Measurements from ENCODE around the gene IRX4.

Gene IRX4

DNA sequence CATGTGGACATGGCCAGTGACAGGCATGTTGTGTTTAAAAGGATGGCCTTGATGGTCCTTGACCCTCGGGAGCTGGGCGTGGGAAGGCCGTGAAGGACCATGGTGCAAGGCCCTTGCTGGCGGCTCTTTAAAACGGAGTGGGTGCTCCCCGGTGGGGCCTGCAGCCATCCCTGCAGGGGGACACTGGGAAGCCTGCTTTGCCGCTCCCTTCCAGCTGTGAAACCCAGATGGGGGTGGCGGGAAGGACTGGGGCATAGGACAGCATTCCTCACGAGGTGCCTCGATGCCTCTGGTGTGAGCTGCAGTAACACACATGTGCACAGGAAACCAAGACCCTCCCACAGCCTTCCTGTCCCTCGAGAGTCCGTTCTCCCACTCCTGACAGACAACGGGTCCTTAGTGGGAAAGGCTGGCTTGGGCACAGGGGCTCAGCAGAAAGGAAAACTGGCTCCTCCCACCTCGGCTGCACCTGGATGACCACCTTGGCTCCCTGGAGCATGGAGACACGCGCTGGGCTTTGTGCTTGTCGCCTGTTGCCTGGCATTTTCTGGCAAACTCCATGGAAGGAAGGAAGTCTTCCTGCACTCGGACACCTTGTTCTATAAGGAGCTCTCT, 30.3 kb upstream of the IRX4 start:
- no peak for DNase-seq

DNA sequence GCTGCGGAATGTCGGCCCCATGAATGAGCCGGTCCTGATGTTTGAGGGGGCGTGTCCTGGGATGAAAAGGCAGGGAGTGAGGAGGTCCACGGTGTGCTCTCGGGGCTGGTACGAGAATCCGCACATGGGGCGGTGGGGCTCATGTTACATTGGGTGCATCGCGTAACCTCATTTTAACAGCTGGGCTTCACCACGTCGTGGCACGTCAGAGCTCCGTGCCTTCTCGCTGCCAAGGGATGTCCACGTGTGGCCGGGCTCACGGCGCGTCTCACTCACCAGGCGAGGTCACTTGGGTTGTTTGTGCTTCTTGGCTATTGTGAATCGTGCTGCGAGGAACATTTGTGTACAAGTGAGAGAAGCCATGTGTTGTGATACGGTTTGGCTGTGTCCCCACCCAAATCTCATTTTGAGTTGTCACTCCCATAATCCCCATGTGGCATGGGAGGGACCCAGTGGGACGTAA, 29.1 kb upstream of the IRX4 start:
- no peak for DNase-seq

DNA sequence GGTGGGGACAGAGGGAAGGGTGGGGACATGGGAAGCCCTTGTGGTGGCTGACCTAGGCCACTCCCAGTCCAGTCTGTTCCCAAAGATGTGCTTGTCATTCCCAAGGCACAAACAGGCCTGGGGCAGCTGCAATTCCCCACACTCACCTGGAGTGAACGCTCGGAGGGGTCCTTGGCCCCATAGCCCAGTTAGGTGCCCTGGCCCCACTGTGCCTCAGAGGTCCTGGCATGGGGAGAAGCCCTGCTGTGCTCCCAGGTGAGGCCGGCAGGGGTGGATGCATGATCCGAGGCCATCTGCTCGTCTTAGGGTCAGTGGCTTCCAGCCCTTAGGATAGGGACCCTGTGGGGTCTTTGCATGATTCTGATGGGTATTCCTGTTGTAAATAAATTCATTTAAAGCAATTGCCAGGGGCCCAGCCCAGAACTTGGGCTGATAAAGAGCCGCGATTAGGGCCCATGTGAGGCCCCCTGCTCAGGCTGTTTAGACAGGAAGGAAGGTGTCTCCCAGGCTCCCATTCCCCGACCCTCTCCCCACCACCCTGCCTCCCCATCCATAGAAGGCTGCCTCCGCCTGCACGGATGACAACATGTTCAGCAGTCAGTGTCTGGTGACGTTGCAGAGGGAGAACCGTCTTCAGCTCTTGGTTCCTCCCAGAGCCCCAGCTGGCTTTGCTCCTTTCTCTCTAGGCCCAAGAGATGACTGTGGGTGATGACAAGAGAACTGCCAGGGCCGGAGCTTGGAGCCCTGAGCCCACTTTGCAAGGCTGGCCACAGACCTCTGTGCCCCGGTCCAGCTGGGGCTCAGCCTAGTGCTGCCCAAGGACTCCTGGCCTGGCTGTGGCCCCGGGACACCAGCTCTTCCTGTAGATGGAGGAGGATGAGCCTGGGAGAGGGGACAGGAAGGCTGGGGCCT, 28.4 kb upstream of the IRX4 start:
- DNase-seq = no peak

DNA sequence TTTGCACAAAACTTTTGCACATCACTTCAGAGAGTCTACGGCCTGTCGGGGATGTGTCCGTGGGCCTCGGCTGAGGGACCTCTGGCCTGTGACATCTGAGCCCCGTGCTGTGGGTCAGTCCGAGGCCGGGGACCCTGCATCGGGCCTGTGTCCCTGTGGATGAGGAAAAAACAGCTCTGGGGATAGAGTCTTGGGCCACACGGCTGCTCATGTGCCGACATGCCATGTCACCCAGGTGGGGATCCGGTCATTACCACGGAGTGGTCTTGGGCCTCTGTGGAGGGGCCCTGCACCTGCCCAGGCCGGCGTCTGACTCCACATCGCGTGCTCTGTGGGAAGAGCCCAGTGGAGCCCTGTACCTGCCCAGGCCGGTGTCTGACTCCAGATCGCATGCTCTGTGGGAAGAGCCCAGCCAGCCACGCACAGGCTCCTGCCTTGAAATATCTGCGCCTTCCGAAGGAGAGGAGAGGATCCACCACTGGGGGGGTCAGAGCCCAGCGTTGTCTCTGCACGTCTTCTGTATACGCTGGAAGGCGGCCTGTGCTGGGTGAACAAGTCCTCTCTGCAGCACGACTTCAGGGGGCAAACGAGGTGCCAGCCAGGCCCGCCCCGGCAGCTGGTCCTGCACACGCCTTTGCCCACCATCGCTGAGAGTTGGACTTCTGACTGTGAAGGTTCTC, 27.5 kb upstream of the IRX4 start:
- DNase-seq = no peak

DNA sequence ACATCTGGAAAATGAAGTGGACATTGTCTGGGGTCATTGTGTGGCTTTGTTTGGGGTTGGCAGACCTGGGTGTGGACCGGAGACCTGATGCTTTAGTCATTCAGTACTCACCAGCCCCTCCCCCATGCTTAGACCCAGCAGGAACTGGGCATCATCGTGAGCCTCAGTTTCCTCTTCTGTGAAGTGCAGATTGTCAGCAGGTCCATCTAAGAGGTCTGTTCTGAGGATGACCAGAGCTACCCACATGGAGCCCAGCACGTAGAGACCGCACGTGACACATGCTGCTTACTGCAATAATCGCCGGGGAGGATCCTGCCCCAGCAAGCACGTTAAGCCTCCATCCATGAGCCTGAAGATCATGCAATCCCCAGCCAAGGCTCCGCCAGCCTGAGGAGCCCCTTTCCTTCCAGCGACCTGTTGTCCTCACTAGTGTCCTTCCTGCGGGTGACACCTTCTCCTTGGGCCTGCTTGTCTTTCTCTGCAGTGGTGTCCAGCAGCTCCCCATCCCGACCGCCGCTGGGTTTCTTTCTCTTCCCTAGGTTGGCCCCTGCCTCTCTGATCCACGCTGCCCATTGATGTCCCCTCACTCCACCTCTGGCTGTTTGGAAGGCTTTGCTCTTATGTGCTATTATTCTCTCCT, 26.7 kb upstream of the IRX4 start:
- DNase-seq = no peak

DNA sequence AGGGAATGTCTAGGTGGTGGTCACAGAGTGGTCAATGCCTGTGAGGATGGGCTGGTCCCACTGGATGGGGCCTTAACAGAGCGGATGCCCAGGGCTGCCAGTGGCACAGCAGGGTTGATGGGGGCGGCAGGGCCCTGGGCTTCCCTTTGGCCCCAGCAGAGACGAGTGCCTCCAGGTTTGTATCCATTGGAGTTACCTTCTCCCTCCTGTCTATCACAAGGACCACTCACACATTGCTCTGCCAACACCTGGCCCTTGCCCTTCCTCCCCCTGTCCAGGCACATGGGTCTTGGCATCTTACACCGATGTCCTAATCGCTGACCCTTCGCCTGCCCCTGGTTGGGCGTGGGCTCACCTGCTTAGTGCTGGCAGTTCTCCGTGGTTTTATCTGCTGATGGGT, 26.2 kb upstream of the IRX4 start:
- no peak for DNase-seq

DNA sequence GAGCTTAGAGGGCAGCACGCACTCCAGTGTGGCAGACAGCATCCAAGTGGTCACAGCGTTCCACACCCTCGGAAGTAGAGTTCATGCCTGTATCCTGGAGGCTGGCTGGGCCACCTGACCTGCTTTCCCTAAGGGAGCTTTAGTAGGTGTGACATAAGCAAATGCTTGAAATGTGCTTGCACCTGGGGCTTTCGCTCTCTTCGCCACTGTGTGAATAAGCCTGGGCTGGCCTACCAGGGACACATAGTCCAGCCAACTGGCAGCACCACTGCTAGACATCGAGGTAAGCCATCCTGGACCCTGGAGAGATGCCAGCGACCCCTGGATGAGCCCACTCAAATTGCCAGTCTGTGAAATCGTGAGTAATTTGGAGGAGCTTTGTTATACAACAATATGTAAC, 24.9 kb upstream of the IRX4 start:
- DNase-seq = no peak

DNA sequence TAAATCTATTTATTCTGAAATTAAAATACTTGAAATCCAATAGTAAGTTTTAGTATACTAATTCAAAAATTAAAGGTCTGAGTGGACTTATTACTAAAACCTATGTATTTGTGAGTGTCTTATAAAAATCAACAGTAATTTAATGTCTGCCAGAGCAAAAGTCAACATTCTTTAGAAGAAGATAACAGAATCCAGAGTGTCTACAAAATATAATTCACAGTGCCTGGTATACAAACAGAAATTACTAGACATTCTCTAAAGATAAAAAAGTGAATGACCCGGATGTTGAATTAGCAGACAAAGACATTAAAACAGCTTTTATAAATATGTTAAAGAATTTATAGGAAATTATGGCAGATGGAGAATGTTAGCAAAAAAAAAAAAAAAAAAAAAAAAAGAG, 22.4 kb upstream of the IRX4 start:
- no peak for DNase-seq

DNA sequence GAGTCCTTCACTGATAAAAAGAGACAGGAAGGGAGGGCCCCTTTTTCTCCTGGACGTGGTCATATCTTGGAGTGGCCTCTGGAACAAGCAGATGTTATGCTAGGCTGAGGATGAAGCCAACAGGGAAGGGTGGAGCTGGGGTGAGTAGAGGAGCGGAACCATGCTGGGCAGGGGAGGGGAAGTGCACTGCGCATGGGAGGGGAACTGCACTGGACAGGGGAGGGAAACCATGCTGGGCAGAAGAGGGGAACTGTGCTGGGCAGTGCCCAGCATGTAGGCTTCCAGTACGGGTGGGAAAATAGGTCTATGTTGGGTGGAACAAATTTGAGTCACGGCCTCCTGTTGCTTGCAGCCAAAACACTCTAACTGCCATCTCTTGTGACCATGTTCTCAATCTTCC, 19.3 kb upstream of the IRX4 start:
- DNase-seq = no peak

DNA sequence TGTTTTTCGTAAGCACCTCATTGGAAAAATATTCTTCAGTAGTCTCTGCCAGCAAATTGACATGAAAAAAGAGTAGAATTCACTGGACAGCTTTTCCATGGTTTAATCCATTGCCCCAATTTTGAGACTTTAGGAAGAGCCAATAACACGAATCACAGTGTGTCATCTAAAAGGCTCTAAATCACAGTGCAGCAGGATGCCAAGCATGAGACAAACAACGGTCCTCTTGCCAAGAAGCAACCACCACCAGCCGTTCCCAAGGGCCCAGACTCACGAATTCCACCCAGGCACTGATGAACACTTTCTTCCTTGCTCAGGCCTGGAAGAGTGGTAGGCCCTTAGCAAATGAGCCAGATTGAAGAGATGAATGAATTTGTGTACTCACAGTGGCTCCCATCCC, 18.3 kb upstream of the IRX4 start:
- peak; percentile 61 for DNase-seq

DNA sequence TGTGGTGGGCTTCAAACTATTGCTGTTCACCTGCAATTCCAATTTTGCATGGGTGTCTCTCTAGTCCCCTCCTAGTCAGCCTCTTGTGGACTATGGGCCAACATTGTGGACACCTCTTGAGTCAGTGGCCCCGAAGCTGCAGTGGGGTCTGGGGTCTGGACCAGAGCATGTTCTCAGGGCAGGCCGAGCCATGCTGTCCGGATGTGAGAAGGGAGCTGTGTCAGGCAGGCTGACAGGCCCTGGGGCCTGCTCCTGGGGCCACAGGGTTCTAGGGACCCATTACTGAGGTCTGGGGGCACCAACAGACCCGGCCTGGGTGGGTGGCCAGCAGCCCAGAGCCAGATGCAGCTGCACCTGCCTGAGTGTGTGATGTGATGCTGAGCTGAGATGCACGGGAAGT, 16.5 kb upstream of the IRX4 start:
- no peak for DNase-seq

DNA sequence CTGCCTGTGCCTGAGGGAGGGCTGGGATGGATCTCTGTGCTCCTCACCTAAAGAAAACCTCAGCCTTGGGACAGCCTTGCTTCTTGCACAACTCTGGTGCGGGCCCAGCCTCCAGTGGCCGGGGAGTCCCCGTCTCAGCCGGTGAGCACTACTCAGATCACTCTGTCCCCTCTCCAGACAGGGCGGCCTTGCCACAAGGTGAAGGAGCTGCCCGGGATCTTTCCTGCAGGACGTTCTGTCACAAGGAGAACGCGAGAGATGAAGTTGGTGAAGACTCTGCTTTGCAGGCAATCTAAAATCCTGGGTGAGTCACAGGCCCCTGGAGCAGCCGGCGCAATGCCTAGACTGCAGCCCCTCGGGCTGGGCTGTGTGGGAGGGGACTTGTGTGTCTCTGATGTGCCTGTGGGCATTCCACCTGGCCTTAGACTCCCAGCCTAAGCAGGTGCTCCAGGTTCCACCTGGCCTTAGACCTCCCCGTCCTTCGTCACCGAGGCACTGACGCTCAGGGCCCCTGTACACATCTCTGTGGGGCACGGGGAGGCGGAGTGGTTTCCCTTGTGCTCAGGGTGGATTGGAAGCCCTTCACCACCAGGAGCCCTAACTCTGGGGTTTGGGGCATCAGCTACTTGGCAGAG, 15.2 kb upstream of the IRX4 start:
- no peak for DNase-seq

DNA sequence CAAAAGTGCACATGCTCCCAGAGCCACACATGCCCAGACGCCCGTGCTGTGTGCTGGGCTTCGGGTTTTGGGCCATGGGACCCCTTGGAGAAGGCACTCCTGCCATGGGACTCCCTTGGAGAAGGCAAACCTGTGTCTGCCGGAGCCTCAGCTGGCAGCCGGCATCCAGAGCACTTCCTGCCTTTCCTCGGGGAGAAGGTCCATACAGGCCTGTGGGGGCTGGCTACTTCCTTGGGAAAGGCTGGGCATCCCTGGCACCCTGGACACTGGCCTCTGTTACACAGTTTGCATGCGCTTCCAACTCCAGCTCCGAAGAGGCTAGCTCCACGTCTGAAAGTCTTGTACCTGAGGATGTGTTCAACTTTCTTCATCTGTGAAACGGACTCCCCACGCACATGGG, 14.7 kb upstream of the IRX4 start:
- DNase-seq = no peak

DNA sequence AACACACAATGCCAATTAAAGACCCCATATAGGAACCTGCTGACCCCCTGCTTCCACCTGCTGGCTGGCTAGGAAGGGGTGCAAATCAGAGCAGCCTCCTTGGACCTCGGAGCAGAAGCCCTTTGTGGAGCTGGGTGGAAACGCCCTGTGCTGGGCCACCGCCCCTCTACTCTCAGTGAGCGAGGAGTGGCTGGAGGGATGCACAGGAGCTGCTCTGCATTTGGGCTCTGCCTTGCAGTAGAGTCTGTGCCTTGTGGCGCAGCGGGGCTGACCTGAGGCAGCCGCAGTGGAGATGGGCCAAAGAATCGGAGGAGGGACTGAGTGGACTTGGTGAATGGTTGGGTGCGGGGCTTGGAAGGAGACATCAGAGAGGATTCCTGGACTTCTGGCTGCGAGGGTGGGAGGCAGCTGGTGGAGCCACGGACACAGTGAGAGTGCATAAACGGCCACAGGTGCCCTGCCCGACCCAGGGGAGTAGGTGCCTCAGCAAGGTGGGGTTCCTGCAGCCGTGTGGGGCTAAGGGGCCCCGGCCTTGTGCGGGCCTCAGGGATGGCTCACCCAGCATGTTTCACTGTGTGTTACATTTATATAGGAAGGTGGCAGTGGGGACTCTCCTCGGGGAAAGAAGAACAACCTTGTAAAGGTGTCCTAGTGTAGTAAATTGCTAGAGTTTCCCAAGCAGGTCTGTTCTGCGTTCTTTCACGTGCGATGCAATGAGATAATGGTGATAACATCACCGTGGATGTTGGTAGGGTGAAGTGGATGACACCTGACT, 14.1 kb upstream of the IRX4 start:
- no peak for DNase-seq

DNA sequence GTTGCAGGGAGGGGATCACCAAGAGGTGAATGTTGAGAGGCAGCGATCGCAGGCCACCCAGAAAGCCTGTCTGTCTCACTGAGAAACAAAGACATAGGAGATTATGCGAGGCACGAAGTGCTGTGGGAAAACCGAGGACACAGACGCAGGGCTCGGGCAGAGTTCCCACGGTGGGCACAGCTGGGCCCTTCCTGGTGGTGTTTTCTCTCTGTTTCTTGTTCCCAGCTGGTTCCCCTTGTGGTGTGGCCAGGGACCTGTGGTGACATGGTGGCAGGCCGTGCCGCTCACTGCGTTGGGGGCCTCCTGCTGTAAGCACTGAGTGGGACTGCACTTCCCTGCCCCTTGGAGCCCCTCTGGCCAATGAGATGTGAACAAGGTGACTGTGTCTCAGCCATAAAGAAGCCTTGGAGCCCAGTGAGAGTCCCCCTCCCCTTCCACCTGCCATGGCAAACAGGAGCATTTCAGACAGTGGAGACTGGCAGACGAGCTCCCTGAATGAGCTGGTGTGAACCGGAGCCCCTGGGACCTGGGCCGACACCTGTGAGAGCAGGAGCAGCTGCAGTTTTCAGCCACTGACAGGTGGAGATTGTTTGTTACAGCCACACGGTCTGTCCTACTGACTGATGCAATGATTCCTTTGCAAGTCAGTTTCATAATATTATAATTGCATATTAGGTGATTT, 13.2 kb upstream of the IRX4 start:
- no peak for DNase-seq

DNA sequence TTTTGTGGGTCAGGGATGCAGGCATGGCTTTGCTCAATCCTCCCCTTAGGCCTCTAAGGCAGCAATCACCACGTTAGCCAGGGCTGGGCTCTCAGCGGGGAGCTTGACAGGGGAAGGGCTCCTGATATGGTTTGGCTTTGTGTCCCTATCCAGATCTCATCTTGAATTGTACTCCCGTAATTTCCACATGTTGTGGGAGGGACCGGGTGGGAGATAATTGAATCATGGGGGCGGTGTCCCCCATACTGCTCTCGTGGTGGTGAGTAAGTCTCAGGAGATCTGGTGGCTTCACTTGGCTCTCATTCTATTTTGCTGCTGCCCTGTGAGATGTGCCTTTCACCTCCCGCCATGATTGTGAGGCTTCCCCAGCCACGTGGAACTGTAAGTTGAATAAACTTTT, 11.5 kb upstream of the IRX4 start:
- DNase-seq = no peak

DNA sequence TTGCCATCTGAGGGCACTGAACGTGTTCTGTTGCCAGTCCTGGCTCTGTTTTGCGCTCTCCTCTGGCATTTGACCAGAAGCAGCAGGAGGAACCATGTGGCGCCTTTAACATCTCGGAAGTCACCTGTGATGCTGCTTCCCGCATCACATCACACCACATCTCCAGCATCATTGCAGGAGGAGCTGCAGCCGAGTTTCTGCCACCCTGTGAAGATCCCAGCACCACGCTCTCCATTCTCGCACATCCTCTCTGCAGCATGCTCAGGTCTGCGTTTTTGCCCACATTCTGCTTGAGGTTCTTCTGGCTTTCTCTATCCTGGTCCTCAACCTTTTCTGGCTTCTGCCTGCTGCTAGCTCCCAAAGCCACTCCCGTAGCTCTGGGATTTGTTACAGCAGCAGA, 11.0 kb upstream of the IRX4 start:
- DNase-seq = no peak

DNA sequence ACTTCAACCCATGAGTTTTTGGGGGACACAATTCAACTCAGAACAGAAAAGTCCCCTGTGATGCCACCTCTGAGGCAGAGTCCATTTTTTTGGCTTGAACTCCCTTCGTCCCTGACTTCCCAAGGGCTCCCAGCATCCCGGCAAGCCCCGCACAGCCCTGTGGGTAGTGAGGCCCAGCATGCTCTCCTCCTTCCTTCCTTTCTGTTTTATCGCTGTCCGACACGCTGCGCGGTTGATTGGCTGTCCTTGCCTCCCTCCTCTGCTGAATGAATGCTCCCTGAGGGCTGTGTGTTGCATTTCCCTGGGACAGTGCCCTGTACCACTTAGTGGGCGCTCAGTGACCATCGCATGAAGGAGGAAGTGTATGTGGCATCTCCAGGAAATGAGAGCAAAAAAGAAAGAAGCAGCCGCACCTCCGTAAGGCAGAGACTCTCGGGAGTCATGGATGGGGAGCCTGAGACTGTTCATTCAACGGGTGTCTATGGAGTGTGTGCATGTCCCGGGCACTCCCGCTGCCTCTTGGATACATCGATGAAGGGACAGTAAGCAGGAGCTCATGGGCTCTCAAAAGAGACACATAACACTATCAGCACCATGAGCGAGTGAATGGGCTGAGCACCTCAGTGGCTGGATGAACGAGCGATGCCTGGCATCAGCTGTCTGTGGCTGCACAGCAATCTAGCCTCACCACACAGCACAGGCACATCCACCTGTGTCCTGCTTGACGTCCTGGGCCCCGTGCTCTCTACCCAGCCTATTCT, 10.1 kb upstream of the IRX4 start:
- no peak for DNase-seq

DNA sequence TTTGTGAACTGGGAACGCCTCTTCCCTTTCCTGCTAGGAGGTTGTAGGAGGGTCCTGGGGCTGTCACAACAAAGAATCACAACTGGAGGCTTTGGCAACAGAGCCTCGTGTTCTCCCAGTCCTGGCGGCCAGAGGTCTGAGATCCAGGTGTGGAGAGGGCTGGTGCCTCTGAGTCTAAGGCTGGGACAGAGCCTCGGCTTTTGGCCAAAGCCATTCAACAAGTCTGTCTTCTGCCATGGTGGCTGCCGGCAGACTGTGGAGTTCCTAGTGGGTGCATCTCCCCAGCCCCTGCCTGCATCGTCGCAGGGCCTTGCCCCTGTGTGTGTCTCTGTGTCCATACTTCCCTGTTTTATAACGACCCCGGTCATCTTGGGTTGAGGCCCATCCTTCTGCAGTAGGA, 9.5 kb upstream of the IRX4 start:
- DNase-seq = no peak

DNA sequence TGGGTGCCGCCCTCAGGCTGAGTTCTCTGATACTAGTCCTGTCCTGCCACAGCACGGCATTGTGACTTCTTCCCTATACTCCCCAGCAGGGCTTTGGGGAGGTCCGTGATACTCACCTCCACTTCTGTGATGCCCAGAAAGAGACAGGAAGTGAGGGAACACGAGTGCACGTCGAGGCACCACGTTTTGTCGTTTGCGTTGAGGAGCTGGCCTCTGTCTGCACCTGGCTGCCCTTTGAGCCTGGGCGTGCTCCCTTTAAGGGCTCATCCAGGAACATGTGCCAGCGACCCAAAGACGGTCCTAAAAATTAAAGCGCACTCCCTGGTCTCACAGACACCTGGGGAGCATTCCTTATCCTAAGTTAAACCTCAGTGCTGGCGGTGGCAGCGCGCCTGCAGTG, 8.7 kb upstream of the IRX4 start:
- DNase-seq = no peak

DNA sequence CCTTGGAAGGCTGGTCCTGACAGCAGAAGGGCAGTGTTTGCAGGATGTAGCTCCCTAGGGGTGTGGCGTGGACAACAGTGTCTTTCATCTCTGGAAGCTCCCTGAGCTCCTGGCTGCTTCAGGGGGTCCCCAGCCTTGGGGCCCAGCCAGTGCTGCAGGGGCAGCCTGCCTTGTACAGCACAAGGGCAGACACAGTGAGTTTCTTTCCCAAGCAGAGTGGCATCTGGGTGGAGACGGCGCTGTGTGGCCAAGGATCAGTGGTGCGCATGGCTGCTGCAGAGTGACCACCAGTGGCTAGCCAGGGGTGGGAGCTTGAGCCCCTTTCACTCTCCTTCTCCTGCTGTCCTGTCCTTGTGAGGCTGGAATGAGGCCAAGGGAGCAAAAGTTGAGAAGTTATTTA, 7.6 kb upstream of the IRX4 start:
- DNase-seq = no peak
